ENCODE measurements around the gene EXD3.

EXD3 gene

GRCh38 chr9:137376386-137376785 lies 46.6 kb downstream of the EXD3 start:
- no peak for TF ChIP-seq POLR2A (IDR thresholded peaks at IDR 0.05; ENCODE audit: low read depth, low read length)
- FAIRE-seq, result no peak
- no peak for DNase-seq (ENCODE audit: insufficient read length, low spot score)

- no peak for TF ChIP-seq POLR2A (IDR thresholded peaks at IDR 0.05; ENCODE audit: low read depth, low read length)
- DNase-seq (ENCODE audit: insufficient read length, low spot score) (no peak), FAIRE-seq (no peak)
These were observed 47.5 kb downstream of the EXD3 start for GRCh38 chr9:137375321-137376058.

GRCh38 chr9:137374131-137374845 lies 48.7 kb downstream of the EXD3 start:
- DNase-seq (ENCODE audit: insufficient read length, low spot score) (no peak), FAIRE-seq (no peak)
- TF ChIP-seq POLR2A (IDR thresholded peaks at IDR 0.05; ENCODE audit: low read depth, low read length), result no peak

GRCh38 chr9:137373611-137373980 lies 49.4 kb downstream of the EXD3 start:
- no peak for TF ChIP-seq POLR2A (IDR thresholded peaks at IDR 0.05; ENCODE audit: low read depth, low read length)
- FAIRE-seq (no peak), DNase-seq (ENCODE audit: insufficient read length, low spot score) (no peak)

GRCh38 chr9:137372693-137373610 lies 50.0 kb downstream of the EXD3 start:
- no peak for TF ChIP-seq POLR2A (IDR thresholded peaks at IDR 0.05; ENCODE audit: low read depth, low read length)
- DNase-seq (ENCODE audit: insufficient read length, low spot score) (no peak), FAIRE-seq (no peak)

- FAIRE-seq (no peak), DNase-seq (ENCODE audit: insufficient read length, low spot score) (no peak)
- no peak for TF ChIP-seq POLR2A (IDR thresholded peaks at IDR 0.05; ENCODE audit: low read depth, low read length)
These were observed 50.9 kb downstream of the EXD3 start for GRCh38 chr9:137371946-137372651.

GRCh38 chr9:137371521-137371941 lies 51.4 kb downstream of the EXD3 start:
- DNase-seq (ENCODE audit: insufficient read length, low spot score), result no peak
- no peak for TF ChIP-seq POLR2A (IDR thresholded peaks at IDR 0.05; ENCODE audit: low read depth, low read length)
- no peak for FAIRE-seq

GRCh38 chr9:137370865-137371520 lies 52.0 kb downstream of the EXD3 start:
- no peak for DNase-seq (ENCODE audit: insufficient read length, low spot score)
- no peak for FAIRE-seq
- no peak for TF ChIP-seq POLR2A (IDR thresholded peaks at IDR 0.05; ENCODE audit: low read depth, low read length)

- no peak for TF ChIP-seq POLR2A (IDR thresholded peaks at IDR 0.05; ENCODE audit: low read depth, low read length)
These were observed 52.8 kb downstream of the EXD3 start for GRCh38 chr9:137369911-137370764.

GRCh38 chr9:137369061-137369787 lies 53.7 kb downstream of the EXD3 start:
- no peak for TF ChIP-seq POLR2A (IDR thresholded peaks at IDR 0.05; ENCODE audit: low read depth, low read length)
- DNase-seq (ENCODE audit: insufficient read length, low spot score), result no peak
- FAIRE-seq, result no peak

More at GRCh38 chr9:137369911-137370764, 52.8 kb downstream of the EXD3 start:
- DNase-seq (ENCODE audit: insufficient read length, low spot score) (no peak), FAIRE-seq (no peak)

GRCh38 chr9:137368431-137369035 lies 54.4 kb downstream of the EXD3 start:
- FAIRE-seq (no peak), DNase-seq (ENCODE audit: insufficient read length, low spot score) (no peak)
- no peak for TF ChIP-seq POLR2A (IDR thresholded peaks at IDR 0.05; ENCODE audit: low read depth, low read length)

All from H54 (cell line).